ENCODE measurements around the gene KCNS1.
"Not testable (repeated sequence)": the region's sequence is repeated elsewhere in the genome, so short reads cannot be mapped to it uniquely, and the experiment has no call there.

KCNS1 gene

GRCh38 chr20:45080867-45081624, 19.9 kb downstream of the KCNS1 start:
- no peak for DNase-seq (ENCODE audit: low read depth)

GRCh38 chr20:45077559-45077958, 23.4 kb downstream of the KCNS1 start:
- no peak for DNase-seq (ENCODE audit: low read depth)

GRCh38 chr20:45073221-45073620, 27.7 kb downstream of the KCNS1 start:
- DNase-seq (ENCODE audit: low read depth), result no peak

- DNase-seq (ENCODE audit: low read depth), result no peak
These were observed 28.9 kb downstream of the KCNS1 start for GRCh38 chr20:45072066-45072465.

- DNase-seq (ENCODE audit: low read depth), result no peak
These were observed 29.8 kb downstream of the KCNS1 start for GRCh38 chr20:45070932-45071632.

- no peak for DNase-seq (ENCODE audit: low read depth)
These were observed 31.7 kb downstream of the KCNS1 start for GRCh38 chr20:45069261-45069660.

- no peak for DNase-seq (ENCODE audit: low read depth)
These were observed 33.4 kb downstream of the KCNS1 start for GRCh38 chr20:45067558-45067957.

GRCh38 chr20:45067087-45067486, 33.8 kb downstream of the KCNS1 start:
- DNase-seq (ENCODE audit: low read depth), result no peak

GRCh38 chr20:45066372-45066771, 34.6 kb downstream of the KCNS1 start:
- no peak for DNase-seq (ENCODE audit: low read depth)

- DNase-seq (ENCODE audit: low read depth), result no peak
These were observed 36.1 kb downstream of the KCNS1 start for GRCh38 chr20:45064812-45065211.

- not testable (repeated sequence) for DNase-seq (ENCODE audit: low read depth)
These were observed 37.8 kb downstream of the KCNS1 start for GRCh38 chr20:45063107-45063506.

GRCh38 chr20:45061244-45061643, 39.7 kb downstream of the KCNS1 start:
- no peak for DNase-seq (ENCODE audit: low read depth)

GRCh38 chr20:45060294-45060693, 40.6 kb downstream of the KCNS1 start:
- DNase-seq (ENCODE audit: low read depth), result no peak

- DNase-seq (ENCODE audit: low read depth), result no peak
These were observed 41.8 kb downstream of the KCNS1 start for GRCh38 chr20:45059022-45059728.

GRCh38 chr20:45058168-45058850, 42.6 kb downstream of the KCNS1 start:
- no peak for DNase-seq (ENCODE audit: low read depth)

GRCh38 chr20:45056473-45057173, 44.3 kb downstream of the KCNS1 start:
- DNase-seq (ENCODE audit: low read depth), result no peak

GRCh38 chr20:45055056-45055455, 45.9 kb downstream of the KCNS1 start:
- DNase-seq (ENCODE audit: low read depth), result no peak

GRCh38 chr20:45053430-45054351, 47.2 kb downstream of the KCNS1 start:
- DNase-seq (ENCODE audit: low read depth), result no peak

- DNase-seq (ENCODE audit: low read depth), result no peak
These were observed 48.1 kb downstream of the KCNS1 start for GRCh38 chr20:45052698-45053429.

Data from activated gamma-delta T cell treated with anti-CD3 and anti-CD28 coated beads, Interleukin-2, amount 50 U/mL, for 16 hours (primary cell).